Activated effector memory CD4-positive, alpha-beta T cell treated with anti-CD3 and anti-CD28 coated beads, Interleukin-2, amount 50 U/mL, for 16 hours (primary cell): ENCODE results near the gene OR8H2.
"Not testable (repeated sequence)": the region's sequence is repeated elsewhere in the genome, so short reads cannot be mapped to it uniquely, and the experiment has no call there.

Experiments used
- DNase-seq: peaks from one replicate; pipeline ENCODE4 v3.0.0-alpha.2; 2020

OR8H2 gene

GRCh38 chr11:56103210-56103737 lies at the start of gene OR8H2:
OR8H2 (plus strand) TSS chr11:56103687; CDS start chr11:56105043, 1,356 bp downstream.
- no peak for DNase-seq

GRCh38 chr11:56056366-56056765 lies 47.1 kb upstream of the OR8H2 start:
- DNase-seq = not testable (repeated sequence)

- DNase-seq = not testable (repeated sequence)
These were observed 45.7 kb upstream of the OR8H2 start for GRCh38 chr11:56057661-56058237.

- not testable (repeated sequence) for DNase-seq
These were observed 45.2 kb upstream of the OR8H2 start for GRCh38 chr11:56058260-56058780.

- DNase-seq = no peak
These were observed 36.5 kb upstream of the OR8H2 start for GRCh38 chr11:56066980-56067379.

GRCh38 chr11:56089697-56090096 lies 13.8 kb upstream of the OR8H2 start:
- no peak for DNase-seq

GRCh38 chr11:56093008-56093407 lies 10.5 kb upstream of the OR8H2 start, which contains the start of gene OR8I2:
OR8I2 (plus strand) TSS chr11:56093308; CDS start chr11:56093308, 0 bp downstream.
- no peak for DNase-seq

- no peak for DNase-seq
These were observed 18.6 kb downstream of the OR8H2 start, which contains the start of gene OR8H3 for GRCh38 chr11:56122073-56122472. OR8H3 (plus strand) TSS chr11:56122373; CDS start chr11:56122373, 0 bp downstream.

GRCh38 chr11:56140151-56140661 lies 36.7 kb downstream of the OR8H2 start, which contains the start of gene OR8J3:
OR8J3 (minus strand) TSS chr11:56140201; CDS start chr11:56137718, 2,483 bp downstream.
- no peak for DNase-seq

GRCh38 chr11:56143681-56144080 lies 40.2 kb downstream of the OR8H2 start:
- not testable (repeated sequence) for DNase-seq

GRCh38 chr11:56151376-56151775 lies 47.9 kb downstream of the OR8H2 start:
- no peak for DNase-seq

- no peak for DNase-seq
These were observed 48.8 kb downstream of the OR8H2 start for GRCh38 chr11:56152333-56152732.
